ENCODE measurements around the gene VEGFA.

The VEGFA gene

GRCh38 chr6:43738877-43739641, 31.0 kb upstream of the VEGFA start:
- in situ Hi-C loops (cut with MboI; ENCODE audit: low sequenced_read_pairs) = no loop called here

- in situ Hi-C loops (cut with MboI; ENCODE audit: low sequenced_read_pairs) = no loop called here
Measured at GRCh38 chr6:43739642-43740091, 30.3 kb upstream of the VEGFA start.

GRCh38 chr6:43740321-43740960, 29.6 kb upstream of the VEGFA start:
- in situ Hi-C loops (cut with MboI; ENCODE audit: low sequenced_read_pairs) = no loop called here

GRCh38 chr6:43740961-43741764, 28.8 kb upstream of the VEGFA start:
- in situ Hi-C loops (cut with MboI; ENCODE audit: low sequenced_read_pairs) = no loop called here

- in situ Hi-C loops (cut with MboI; ENCODE audit: low sequenced_read_pairs) = no loop called here
Measured at GRCh38 chr6:43741829-43742228, 28.2 kb upstream of the VEGFA start.

GRCh38 chr6:43742285-43742684, 27.7 kb upstream of the VEGFA start:
- in situ Hi-C loops (cut with MboI; ENCODE audit: low sequenced_read_pairs) = no loop called here

- in situ Hi-C loops (cut with MboI; ENCODE audit: low sequenced_read_pairs) = no loop called here
Measured at GRCh38 chr6:43742931-43743632, 26.9 kb upstream of the VEGFA start.

GRCh38 chr6:43743682-43744381, 26.2 kb upstream of the VEGFA start:
- in situ Hi-C loops (cut with MboI; ENCODE audit: low sequenced_read_pairs) = no loop called here

GRCh38 chr6:43744491-43744890, 25.5 kb upstream of the VEGFA start:
- in situ Hi-C loops (cut with MboI; ENCODE audit: low sequenced_read_pairs) = no loop called here

- in situ Hi-C loops (cut with MboI; ENCODE audit: low sequenced_read_pairs) = no loop called here
Measured at GRCh38 chr6:43744931-43745727, 24.9 kb upstream of the VEGFA start.

GRCh38 chr6:43746071-43746470, 23.9 kb upstream of the VEGFA start:
- in situ Hi-C loops (cut with MboI; ENCODE audit: low sequenced_read_pairs) = no loop called here

- in situ Hi-C loops (cut with MboI; ENCODE audit: low sequenced_read_pairs) = no loop called here
Measured at GRCh38 chr6:43746613-43747102, 23.4 kb upstream of the VEGFA start.

- in situ Hi-C loops (cut with MboI; ENCODE audit: low sequenced_read_pairs) = no loop called here
Measured at GRCh38 chr6:43747784-43748183, 22.2 kb upstream of the VEGFA start.

- in situ Hi-C loops (cut with MboI; ENCODE audit: low sequenced_read_pairs) = no loop called here
Measured at GRCh38 chr6:43748765-43749164, 21.2 kb upstream of the VEGFA start.

GRCh38 chr6:43749461-43749860, 20.6 kb upstream of the VEGFA start:
- in situ Hi-C loops (cut with MboI; ENCODE audit: low sequenced_read_pairs) = no loop called here

- in situ Hi-C loops (cut with MboI; ENCODE audit: low sequenced_read_pairs) = no loop called here
Measured at GRCh38 chr6:43750622-43751021, 19.4 kb upstream of the VEGFA start.

- in situ Hi-C loops (cut with MboI; ENCODE audit: low sequenced_read_pairs) = no loop called here
Measured at GRCh38 chr6:43753570-43754183, 16.3 kb upstream of the VEGFA start.

GRCh38 chr6:43757966-43758616, 11.9 kb upstream of the VEGFA start:
- in situ Hi-C loops (cut with MboI; ENCODE audit: low sequenced_read_pairs) = no loop called here
